Neural cell (in vitro differentiated cells): ENCODE measurements around the gene ZNF429. TPM values are rescaled to one million over a fixed set of nuclear protein-coding genes. Genes with fewer than 3 reads are reported as not detected.
"Not testable (repeated sequence)": the region's sequence is repeated elsewhere in the genome, so short reads cannot be mapped to it uniquely, and the experiment has no call there.

Source experiments
- H2AFZ ChIP-seq: fragments of 200-600, 300-800 bp; sonication (generic), shearing (Covaris generic); 2 replicates; pipeline ENCODE4 v1.6.0; 2014; ENCODE audit warnings: low read depth, mild to moderate bottlenecking, antibody characterized with exemption, low read length, moderate library complexity
- H3F3A ChIP-seq: fragments of 200-600 bp; shearing (Covaris generic); 2 replicates; pipeline ENCODE4 v1.6.1; 2016; ENCODE audit warnings: mild to moderate bottlenecking, moderate library complexity, mixed read lengths, antibody characterized with exemption, low read length; ENCODE audit not compliant: insufficient read depth, poor library complexity, severe bottlenecking
- H3K27ac ChIP-seq: fragments of 200-600, 300-800 bp; sonication (generic), shearing (Covaris generic); 2 replicates; pipeline ENCODE4 v1.5.1; 2014; ENCODE audit warnings: mild to moderate bottlenecking, low read length, moderate library complexity
- H3K27me3 ChIP-seq: fragments of 300-800, 200-600 bp; sonication (generic), shearing (Covaris generic); 2 replicates; pipeline ENCODE4 v1.6.0; 2014; ENCODE audit warnings: mild to moderate bottlenecking, low read depth, low read length, moderate library complexity; ENCODE audit not compliant: insufficient read depth
- H3K36me3 ChIP-seq: fragments of 300-800, 200-600 bp; sonication (generic), shearing (Covaris generic); 2 replicates; pipeline ENCODE4 v1.5.1; 2014; ENCODE audit warnings: mild to moderate bottlenecking, antibody characterized with exemption, low read length, moderate library complexity; ENCODE audit not compliant: insufficient read depth
- H3K4me2 ChIP-seq: fragments of 300-800, 200-600 bp; sonication (generic), shearing (Covaris generic); 2 replicates; pipeline ENCODE4 v1.6.0; 2014; ENCODE audit warnings: mild to moderate bottlenecking, low read length
- H3K4me3 ChIP-seq: fragments of 300-800, 200-600 bp; sonication (generic), shearing (Covaris generic); 2 replicates; pipeline ENCODE4 v1.5.1; 2014; ENCODE audit warnings: mild to moderate bottlenecking, low read length, moderate library complexity
- H3K79me2 ChIP-seq: fragments of 200-600 bp; shearing (Covaris generic); replicated peaks from 2 replicates; pipeline ENCODE4 v1.6.0; 2014; ENCODE audit warnings: mild to moderate bottlenecking, low read length, moderate library complexity; ENCODE audit not compliant: insufficient read depth
- H3K9ac ChIP-seq: fragments of 300-800, 200-600 bp; sonication (generic), shearing (Covaris generic); 2 replicates; pipeline ENCODE4 v1.6.1; 2016; ENCODE audit warnings: mild to moderate bottlenecking, low read length, mixed read lengths
- H3K9me2 ChIP-seq: fragments of 200-600 bp; shearing (Covaris generic); 2 replicates; pipeline ENCODE4 v1.6.1; 2016; ENCODE audit warnings: mild to moderate bottlenecking, low read length, mixed read lengths; ENCODE audit not compliant: insufficient read depth
- H3K9me3 ChIP-seq: fragments of 200-600, 300-800 bp; sonication (generic), shearing (Covaris generic); 2 replicates; pipeline ENCODE4 v1.6.1; 2016; ENCODE audit warnings: mild to moderate bottlenecking, mixed run types, low read length, moderate library complexity, mixed read lengths
- H4K20me1 ChIP-seq: fragments of 200-600 bp; shearing (Covaris generic); 2 replicates; pipeline ENCODE4 v1.6.1; 2016; ENCODE audit warnings: mild to moderate bottlenecking, mixed run types; ENCODE audit not compliant: insufficient read depth
- EP300 ChIP-seq: fragments of 450-650 bp; conservative IDR thresholded peaks from 2 replicates; pipeline ENCODE4 v1.6.1; 2014; ENCODE audit warnings: antibody characterized with exemption, mild to moderate bottlenecking, moderate library complexity; ENCODE audit not compliant: poor library complexity, severe bottlenecking
- EZH2 ChIP-seq: fragments of 200-600, 300-800 bp; shearing (Covaris generic), sonication (generic); IDR thresholded peaks from 2 replicates; pipeline ENCODE4 v1.6.1; 2014; ENCODE audit warnings: antibody characterized with exemption, low read length, borderline replicate concordance, mild to moderate bottlenecking; ENCODE audit not compliant: insufficient read depth, poor library complexity, severe bottlenecking
- MXI1 ChIP-seq: fragments of 450-650 bp; conservative IDR thresholded peaks from 2 replicates; pipeline ENCODE4 v1.6.1; 2014; ENCODE audit warnings: antibody characterized with exemption, mild to moderate bottlenecking; ENCODE audit not compliant: poor library complexity, severe bottlenecking
- POLR2AphosphoS5 ChIP-seq: IDR thresholded peaks from 2 replicates; pipeline ENCODE4 v1.6.1; 2012
- RAD21 ChIP-seq: fragments of 450-650 bp; conservative IDR thresholded peaks from 2 replicates; pipeline ENCODE4 v1.6.1; 2014; ENCODE audit warnings: antibody characterized with exemption, mild to moderate bottlenecking, moderate library complexity
- SMC3 ChIP-seq: fragments of 450-650 bp; conservative IDR thresholded peaks from 2 replicates; pipeline ENCODE4 v1.6.1; 2014; ENCODE audit warnings: antibody characterized with exemption, mild to moderate bottlenecking, moderate library complexity; ENCODE audit not compliant: poor library complexity
- TAF1 ChIP-seq: IDR thresholded peaks from 2 replicates; pipeline ENCODE4 v1.6.1; 2012; ENCODE audit warnings: low read depth
- polyA plus RNA-seq: library from polyadenylated mRNA; depleted of rRNA; stranded (reverse); fragments of >200 nt; gene quantifications from 2 replicates; pipeline ENCODE4 v1.2.3, GENCODE V29; 2014
- TF ChIP-seq, protein P1 (sequence below): fragments of 450-650 bp; IDR thresholded peaks from 2 replicates; pipeline ENCODE4 v1.5.1; 2014; ENCODE audit warnings: antibody characterized with exemption, mild to moderate bottlenecking, moderate library complexity; ENCODE audit not compliant: poor library complexity, severe bottlenecking
- TF ChIP-seq, protein P2 (sequence below): IDR thresholded peaks from 2 replicates; pipeline ENCODE4 v1.6.1; 2012; ENCODE audit warnings: borderline replicate concordance

The ZNF429 gene
- polyA plus RNA-seq, 1 donor from 2014 or later, result 54.1 TPM

DNA sequence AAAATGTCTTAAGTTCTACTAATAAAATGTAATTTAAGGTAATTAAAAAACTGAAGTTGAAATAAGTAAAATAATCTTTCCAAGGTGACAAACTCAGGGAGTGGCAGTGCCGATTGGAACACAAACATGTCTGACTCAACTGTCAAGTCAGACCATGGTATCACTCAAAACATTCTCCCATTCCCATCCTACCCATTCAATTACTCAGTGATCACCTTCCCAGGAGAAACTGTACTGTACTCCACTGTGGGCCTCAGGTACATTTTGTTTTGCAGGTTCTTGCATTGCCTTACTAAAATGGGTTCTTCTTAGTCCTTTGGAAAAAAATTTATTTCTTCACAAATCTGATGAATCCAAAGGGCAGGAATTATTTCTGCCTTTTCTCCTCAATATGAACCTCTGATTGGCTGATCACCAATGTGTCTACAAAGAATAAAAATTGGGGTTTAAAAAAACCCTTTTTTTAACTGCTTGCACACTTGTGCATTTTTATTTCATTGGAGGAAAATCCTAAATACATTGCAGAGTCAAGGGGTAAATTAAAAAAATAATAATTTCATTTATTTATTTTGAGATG, 96.8 kb downstream of the ZNF429 start:
- Histone ChIP-seq H3K27me3 (no peaks in the 10 kb centered on the region), H3K9ac (no peak overlapping the region), H3K4me2 (no peak overlapping the region), H2AFZ (no peak overlapping the region), H3F3A (no peaks in the 10 kb centered on the region), H3K9me2 (no peaks in the 10 kb centered on the region), H4K20me1 (no peaks in the 10 kb centered on the region), H3K4me3 (no peak overlapping the region), H3K36me3 (no peaks in the 10 kb centered on the region), H3K79me2 (no peaks in the 10 kb centered on the region), H3K27ac (no peak overlapping the region), H3K9me3 (no peaks in the 10 kb centered on the region)
- TF ChIP-seq POLR2AphosphoS5 (no peak), RAD21 (no peak), TAF1 (no peak), EP300 (no peak), EZH2 (no peak), SMC3 (no peak), MXI1 (no peak)
- TF ChIP-seq, protein P1, sequence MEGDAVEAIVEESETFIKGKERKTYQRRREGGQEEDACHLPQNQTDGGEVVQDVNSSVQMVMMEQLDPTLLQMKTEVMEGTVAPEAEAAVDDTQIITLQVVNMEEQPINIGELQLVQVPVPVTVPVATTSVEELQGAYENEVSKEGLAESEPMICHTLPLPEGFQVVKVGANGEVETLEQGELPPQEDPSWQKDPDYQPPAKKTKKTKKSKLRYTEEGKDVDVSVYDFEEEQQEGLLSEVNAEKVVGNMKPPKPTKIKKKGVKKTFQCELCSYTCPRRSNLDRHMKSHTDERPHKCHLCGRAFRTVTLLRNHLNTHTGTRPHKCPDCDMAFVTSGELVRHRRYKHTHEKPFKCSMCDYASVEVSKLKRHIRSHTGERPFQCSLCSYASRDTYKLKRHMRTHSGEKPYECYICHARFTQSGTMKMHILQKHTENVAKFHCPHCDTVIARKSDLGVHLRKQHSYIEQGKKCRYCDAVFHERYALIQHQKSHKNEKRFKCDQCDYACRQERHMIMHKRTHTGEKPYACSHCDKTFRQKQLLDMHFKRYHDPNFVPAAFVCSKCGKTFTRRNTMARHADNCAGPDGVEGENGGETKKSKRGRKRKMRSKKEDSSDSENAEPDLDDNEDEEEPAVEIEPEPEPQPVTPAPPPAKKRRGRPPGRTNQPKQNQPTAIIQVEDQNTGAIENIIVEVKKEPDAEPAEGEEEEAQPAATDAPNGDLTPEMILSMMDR, result no peak
- TF ChIP-seq, protein P2, sequence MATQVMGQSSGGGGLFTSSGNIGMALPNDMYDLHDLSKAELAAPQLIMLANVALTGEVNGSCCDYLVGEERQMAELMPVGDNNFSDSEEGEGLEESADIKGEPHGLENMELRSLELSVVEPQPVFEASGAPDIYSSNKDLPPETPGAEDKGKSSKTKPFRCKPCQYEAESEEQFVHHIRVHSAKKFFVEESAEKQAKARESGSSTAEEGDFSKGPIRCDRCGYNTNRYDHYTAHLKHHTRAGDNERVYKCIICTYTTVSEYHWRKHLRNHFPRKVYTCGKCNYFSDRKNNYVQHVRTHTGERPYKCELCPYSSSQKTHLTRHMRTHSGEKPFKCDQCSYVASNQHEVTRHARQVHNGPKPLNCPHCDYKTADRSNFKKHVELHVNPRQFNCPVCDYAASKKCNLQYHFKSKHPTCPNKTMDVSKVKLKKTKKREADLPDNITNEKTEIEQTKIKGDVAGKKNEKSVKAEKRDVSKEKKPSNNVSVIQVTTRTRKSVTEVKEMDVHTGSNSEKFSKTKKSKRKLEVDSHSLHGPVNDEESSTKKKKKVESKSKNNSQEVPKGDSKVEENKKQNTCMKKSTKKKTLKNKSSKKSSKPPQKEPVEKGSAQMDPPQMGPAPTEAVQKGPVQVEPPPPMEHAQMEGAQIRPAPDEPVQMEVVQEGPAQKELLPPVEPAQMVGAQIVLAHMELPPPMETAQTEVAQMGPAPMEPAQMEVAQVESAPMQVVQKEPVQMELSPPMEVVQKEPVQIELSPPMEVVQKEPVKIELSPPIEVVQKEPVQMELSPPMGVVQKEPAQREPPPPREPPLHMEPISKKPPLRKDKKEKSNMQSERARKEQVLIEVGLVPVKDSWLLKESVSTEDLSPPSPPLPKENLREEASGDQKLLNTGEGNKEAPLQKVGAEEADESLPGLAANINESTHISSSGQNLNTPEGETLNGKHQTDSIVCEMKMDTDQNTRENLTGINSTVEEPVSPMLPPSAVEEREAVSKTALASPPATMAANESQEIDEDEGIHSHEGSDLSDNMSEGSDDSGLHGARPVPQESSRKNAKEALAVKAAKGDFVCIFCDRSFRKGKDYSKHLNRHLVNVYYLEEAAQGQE, result no peak

DNA sequence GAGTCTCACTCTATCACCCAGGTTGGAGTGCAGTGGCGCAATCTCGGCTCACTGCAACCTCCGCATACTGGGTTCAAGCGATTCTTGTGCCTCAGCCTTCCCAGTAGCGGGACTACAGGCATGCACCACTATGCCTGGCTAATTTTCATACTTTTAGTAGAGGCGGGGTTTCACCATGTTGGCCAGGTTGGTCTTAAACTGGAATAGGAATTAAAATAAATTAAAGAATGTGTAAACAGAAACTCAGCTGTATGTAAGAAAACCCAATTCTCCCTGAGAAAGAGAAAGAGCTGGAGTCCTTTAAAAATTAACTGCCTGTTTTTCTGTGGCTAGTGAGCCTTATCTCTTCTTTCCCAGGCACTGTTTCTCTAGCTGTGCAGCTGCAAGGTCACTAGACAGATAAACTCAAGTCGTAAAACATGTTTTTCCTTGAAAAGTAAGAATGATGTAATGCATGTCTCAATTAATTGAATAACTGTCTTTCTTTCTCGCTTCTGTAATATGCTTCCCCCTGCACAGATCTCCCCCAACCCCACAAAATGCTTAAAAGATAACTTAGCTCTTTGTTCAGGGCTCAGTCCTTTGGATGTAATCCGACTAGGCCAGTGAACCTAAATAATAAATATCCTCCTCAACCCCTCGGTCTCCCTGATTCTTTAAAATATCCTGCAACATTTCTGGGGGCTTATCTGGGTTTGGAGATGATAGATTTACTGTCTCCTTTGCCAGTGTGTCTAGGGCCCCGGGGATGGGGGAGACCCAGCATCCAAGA, 97.4 kb downstream of the ZNF429 start:
- H3K36me3 ChIP-seq, H3K27me3 ChIP-seq, H3K9me3 ChIP-seq, H3K4me2 ChIP-seq, H3K9ac ChIP-seq, H3K79me2 ChIP-seq, H3K27ac ChIP-seq, H3K9me2 ChIP-seq, H2AFZ ChIP-seq, H4K20me1 ChIP-seq, H3K4me3 ChIP-seq, H3F3A ChIP-seq: not testable (repeated sequence)
